ENCODE measurements around the gene SLC49A4. TPM values are rescaled to one million over a fixed set of nuclear protein-coding genes. Genes with fewer than 3 reads are reported as not detected.
A peak's percentile ranks its signal among the peaks of the same experiment; 100 is the strongest.

SLC49A4 gene
- total and polyA plus RNA-seq, 12 donors, result 3.1 to 19.7 (median 15.3) TPM

DNA sequence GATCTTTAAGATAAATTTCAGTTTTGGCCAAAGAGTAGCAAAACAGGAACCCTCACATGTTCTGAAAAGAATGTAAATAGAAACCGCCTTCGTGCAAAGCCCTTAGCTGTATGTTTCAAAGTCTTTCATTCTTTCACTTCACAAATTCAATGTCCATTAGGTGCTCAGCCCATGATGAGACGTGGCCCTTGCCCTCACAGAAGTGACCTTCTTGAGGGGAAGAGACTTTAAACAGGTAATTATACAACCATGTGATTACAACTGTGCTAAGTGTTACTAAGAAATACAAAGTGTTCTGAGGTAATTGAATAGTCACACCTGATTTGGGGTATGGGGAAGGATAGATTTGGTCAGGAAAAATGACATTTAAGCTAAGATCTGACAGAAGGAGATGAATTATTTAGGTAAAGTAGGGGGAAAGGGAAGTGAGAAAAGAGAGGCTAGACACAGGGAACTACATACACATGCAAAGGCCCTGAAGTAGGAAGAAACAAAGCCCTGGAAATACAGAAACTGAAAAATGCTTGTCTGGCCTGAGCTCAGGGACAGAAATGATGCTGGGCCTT, 20.8 kb upstream of the SLC49A4 start:
- TF ChIP-seq, protein P1, sequence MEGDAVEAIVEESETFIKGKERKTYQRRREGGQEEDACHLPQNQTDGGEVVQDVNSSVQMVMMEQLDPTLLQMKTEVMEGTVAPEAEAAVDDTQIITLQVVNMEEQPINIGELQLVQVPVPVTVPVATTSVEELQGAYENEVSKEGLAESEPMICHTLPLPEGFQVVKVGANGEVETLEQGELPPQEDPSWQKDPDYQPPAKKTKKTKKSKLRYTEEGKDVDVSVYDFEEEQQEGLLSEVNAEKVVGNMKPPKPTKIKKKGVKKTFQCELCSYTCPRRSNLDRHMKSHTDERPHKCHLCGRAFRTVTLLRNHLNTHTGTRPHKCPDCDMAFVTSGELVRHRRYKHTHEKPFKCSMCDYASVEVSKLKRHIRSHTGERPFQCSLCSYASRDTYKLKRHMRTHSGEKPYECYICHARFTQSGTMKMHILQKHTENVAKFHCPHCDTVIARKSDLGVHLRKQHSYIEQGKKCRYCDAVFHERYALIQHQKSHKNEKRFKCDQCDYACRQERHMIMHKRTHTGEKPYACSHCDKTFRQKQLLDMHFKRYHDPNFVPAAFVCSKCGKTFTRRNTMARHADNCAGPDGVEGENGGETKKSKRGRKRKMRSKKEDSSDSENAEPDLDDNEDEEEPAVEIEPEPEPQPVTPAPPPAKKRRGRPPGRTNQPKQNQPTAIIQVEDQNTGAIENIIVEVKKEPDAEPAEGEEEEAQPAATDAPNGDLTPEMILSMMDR (IDR thresholded peaks at IDR 0.05), result no peak
- DNase-seq (no peak), ATAC-seq (peak in 1 of 8 donors; percentile 53)
- H3K9me3 ChIP-seq, result no peaks in the 10 kb centered on the region
- 96 to 98% methylated on average over 3 of the region's 3 CpGs for WGBS, 2 donors
- intact Hi-C loops (cut with DNase I), result no loop called here
- H3K27ac ChIP-seq, result peak overlapping the region in 1 of 10 donors; percentile 41
- peaks cover 0 to 38% (median 5%) of the 10 kb centered on the region in 9 donors for H3K4me1 ChIP-seq
- H3K4me3 ChIP-seq, result no peak overlapping the region
- no peaks in the 10 kb centered on the region for H3K27me3 ChIP-seq
- H3K36me3 ChIP-seq, result peaks cover 0 to 30% (median 0%) of the 10 kb centered on the region in 9 donors

DNA sequence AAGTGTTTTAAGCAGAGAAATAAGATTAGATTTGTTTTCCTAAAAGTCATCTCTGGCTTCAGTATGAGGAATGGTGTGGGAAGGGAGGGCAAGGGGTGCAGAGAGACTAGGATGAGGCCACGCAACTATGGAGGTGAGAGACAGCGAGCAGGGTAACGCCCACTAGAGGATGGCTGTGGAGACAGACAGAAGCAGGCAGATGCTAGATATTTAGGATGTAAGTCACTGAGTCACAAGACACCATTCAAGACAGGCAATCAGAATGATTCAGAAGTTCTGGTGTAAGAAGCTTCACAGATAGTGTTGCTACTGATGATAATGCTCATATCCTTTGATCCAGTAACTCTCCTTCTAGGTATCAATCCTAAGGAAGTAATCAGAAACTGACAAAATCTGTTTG, 20.3 kb upstream of the SLC49A4 start:
- H3K36me3 ChIP-seq, result peaks cover 0 to 29% (median 0%) of the 10 kb centered on the region in 9 donors
- H3K27me3 ChIP-seq, result no peaks in the 10 kb centered on the region
- intact Hi-C loops (cut with DNase I), result no loop called here
- TF ChIP-seq, protein P1 (IDR thresholded peaks at IDR 0.05), result no peak
- no peak for DNase-seq
- no peaks in the 10 kb centered on the region for H3K9me3 ChIP-seq
- no peak overlapping the region for H3K4me3 ChIP-seq
- H3K27ac ChIP-seq, result peak overlapping the region in 1 of 10 donors; percentile 41
- peaks cover 0 to 33% (median 5%) of the 10 kb centered on the region in 9 donors for H3K4me1 ChIP-seq
- 92 to 97% methylated on average over 3 of the region's 3 CpGs for WGBS, 2 donors
- ATAC-seq, result peak in 1 of 8 donors; percentile 8

- DNase-seq (no peak), ATAC-seq (no peak)
- Histone ChIP-seq H3K27ac (no peak overlapping the region), H3K36me3 (peaks cover 0 to 22% (median 0%) of the 10 kb centered on the region in 9 donors), H3K9me3 (no peaks in the 10 kb centered on the region), H3K4me3 (no peak overlapping the region), H3K27me3 (no peaks in the 10 kb centered on the region), H3K4me1 (peaks cover 0 to 12% (median 5%) of the 10 kb centered on the region in 9 donors)
- TF ChIP-seq, protein P1 (IDR thresholded peaks at IDR 0.05), result no peak
- intact Hi-C loops (cut with DNase I), result no loop called here
- WGBS, 2 donors, result 54 to 56% methylated on average over 5 of the region's 5 CpGs
These were observed 18.0 kb upstream of the SLC49A4 start for GRCh38 chr3:122776675-122777468.

DNA sequence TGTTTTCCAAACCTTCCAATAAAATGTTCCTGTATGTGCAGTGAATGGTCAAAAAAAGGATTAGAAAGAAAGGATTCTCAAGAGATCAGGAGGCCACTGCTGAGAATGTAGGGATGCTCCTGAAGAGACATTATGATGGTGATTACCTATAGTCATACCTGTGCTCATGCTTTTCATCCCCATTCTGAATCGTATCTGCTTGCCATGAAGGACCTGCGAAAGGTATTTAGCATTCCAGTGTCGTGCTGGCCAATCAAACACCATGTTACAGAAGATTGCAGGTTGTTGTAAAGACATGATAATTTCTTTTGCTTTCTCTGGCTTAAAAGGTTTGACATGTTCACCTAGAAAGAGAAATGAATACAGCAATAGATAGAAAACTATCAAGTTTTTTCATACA, 17.3 kb upstream of the SLC49A4 start:
- Histone ChIP-seq H3K4me3 (no peak overlapping the region), H3K4me1 (peaks cover 0 to 11% (median 5%) of the 10 kb centered on the region in 9 donors), H3K27ac (no peak overlapping the region), H3K27me3 (no peaks in the 10 kb centered on the region), H3K36me3 (peaks cover 0 to 22% (median 0%) of the 10 kb centered on the region in 9 donors), H3K9me3 (no peaks in the 10 kb centered on the region)
- ATAC-seq (no peak), DNase-seq (no peak)
- TF ChIP-seq, protein P1 (IDR thresholded peaks at IDR 0.05), result no peak
- intact Hi-C loops (cut with DNase I), result no loop called here
- 80 to 86% methylated on average over 3 of the region's 3 CpGs for WGBS, 2 donors

Data from heart right ventricle (tissue), 16 donors.